Measurements from ENCODE around the gene OR10S1.
"Not testable (repeated sequence)": the region's sequence is repeated elsewhere in the genome, so short reads cannot be mapped to it uniquely, and the experiment has no call there.

OR10S1 gene, protein sequence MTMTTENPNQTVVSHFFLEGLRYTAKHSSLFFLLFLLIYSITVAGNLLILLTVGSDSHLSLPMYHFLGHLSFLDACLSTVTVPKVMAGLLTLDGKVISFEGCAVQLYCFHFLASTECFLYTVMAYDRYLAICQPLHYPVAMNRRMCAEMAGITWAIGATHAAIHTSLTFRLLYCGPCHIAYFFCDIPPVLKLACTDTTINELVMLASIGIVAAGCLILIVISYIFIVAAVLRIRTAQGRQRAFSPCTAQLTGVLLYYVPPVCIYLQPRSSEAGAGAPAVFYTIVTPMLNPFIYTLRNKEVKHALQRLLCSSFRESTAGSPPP

DNA sequence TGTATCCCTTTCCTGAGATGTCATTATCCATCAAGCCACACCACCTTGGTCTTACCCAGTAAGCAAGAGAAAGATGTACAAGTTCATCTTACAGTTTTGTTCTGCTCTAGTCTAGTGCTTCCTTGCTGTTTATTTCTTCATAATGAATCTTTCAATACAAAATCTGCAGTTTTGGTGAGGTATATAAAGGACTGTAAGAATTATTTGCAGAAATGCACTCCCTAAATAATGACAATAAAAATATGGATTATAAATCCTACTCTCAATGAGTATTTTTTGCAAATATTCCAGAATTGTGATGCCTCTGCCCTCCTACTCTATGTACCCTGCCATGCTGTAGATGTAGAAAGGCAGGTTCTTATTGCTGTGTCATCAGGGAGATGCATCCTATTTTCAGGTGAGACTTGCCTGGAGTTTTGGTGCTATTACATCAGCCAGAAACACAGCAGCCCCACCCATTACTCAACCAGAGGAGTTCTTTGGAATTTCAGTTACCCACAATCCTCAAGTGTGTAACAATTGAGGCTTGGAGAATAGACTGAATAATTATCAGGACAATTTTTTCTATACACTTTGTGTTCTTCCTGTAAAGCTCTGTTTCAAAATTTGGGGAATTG lies at the start of gene OR10S1:
TSS of gene OR10S1 (minus strand) at position 51 of the 617 bp plus-strand sequence. CDS start 117 bp downstream, outside the sequence.
- no peak within 1 kb of the TSS for H3K4me3 ChIP-seq
- H3K27ac ChIP-seq: no peak within 1 kb of the TSS

DNA sequence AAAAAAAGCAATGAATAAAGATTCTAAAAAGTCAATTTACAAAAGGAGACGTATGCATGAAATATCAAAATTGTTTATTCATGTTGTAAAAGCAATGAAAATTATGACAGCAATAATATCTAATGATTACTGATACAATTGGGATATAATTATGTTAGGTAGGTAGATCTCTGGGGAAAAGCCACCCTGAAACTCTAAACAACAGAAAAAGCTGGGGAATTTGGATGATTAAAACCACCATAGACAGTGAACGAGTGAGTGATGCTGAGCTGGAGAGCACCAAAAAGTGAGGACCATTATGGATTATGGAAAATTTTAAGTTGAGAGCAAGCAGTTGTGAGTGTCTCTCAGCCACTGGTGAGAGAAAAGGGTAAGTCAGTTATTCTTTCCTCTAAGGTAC lies 48.9 kb upstream of the OR10S1 start, which contains the start of gene OR10G8:
TSS of gene OR10G8 (plus strand) at position 301 of the 400 bp plus-strand sequence. CDS start 2,825 bp downstream, outside the sequence.
- Histone ChIP-seq H3K4me3 (no peak within 1 kb of the TSS), H3K27ac (no peak within 1 kb of the TSS)

DNA sequence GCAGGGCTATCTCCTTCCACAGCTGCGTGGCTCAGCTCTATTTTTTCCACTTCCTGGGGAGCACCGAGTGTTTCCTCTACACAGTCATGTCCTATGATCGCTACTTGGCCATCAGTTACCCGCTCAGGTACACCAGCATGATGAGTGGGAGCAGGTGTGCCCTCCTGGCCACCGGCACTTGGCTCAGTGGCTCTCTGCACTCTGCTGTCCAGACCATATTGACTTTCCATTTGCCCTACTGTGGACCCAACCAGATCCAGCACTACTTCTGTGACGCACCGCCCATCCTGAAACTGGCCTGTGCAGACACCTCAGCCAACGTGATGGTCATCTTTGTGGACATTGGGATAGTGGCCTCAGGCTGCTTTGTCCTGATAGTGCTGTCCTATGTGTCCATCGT lies 38.3 kb upstream of the OR10S1 start:
- not testable (repeated sequence) for H3K4me3 ChIP-seq, H3K27ac ChIP-seq

DNA sequence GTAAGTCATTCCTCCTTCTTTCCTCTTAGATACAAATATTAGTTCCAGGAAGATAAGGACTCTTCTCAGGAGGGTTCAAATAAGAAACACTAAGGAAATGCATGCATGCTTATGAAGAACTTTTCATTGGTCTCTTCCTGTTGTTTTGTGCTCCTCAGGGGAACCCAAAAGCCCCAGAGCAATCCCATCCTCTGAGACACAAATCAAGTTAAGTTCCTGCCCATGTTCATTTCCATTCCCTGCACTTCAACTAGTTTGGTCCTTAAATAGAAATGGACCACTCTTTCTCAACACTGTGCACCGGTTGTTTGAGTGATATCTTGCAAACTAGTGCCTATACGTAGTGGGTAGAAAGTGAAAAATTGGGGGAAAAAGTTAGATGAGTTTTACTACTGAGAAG lies 35.1 kb upstream of the OR10S1 start, which contains the start of gene OR10G4:
TSS of gene OR10G4 (plus strand) at position 301 of the 400 bp plus-strand sequence. CDS start 2,578 bp downstream, outside the sequence.
- Histone ChIP-seq H3K27ac (no peak within 1 kb of the TSS), H3K4me3 (no peak within 1 kb of the TSS)

DNA sequence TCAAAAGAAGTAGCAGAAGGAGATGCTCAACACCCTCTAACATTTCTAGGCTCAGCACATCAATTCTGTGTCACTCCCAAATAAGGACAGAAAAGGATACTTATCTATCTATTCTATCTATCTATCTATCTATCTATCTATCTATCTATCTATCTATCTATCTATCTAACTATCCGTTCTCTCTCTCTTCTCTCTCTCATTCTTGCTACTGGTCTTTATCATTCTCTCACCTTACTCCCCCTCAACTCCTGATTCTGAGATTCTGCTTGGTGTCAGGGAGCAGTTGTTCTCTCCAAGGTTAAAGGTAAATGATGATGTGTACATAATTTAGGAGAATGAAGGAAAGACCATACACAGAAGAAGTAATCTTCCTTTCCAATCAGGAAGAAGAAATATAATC lies 17.5 kb upstream of the OR10S1 start, which contains the start of gene OR10G6:
TSS of gene OR10G6 (minus strand) at position 43 of the 400 bp plus-strand sequence. CDS start at position 43, 0 bp downstream.
- no peak within 1 kb of the TSS for H3K4me3 ChIP-seq
- no peak within 1 kb of the TSS for H3K27ac ChIP-seq

DNA sequence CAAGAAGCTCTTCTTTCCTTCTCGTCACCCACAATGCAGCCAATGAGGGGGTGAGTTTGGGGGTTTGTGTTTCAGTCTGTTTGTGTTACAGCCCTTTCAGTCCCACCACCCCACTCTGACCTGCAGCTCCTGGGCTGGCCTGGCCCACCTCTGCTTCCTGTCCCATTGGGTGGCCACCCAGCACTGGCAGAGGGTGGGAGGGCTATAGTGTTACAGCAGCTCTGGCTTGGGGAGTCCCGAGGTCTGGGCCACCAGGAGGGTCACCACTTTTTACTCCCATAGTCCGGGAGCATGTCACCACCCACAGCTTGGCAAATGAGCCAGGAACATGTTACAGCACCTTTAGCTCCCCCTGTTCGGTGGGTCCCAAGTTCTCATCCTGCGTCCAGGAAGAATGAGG lies 1.7 kb upstream of the OR10S1 start:
- no peak overlapping the region for H3K27ac ChIP-seq
- no peak overlapping the region for H3K4me3 ChIP-seq

DNA sequence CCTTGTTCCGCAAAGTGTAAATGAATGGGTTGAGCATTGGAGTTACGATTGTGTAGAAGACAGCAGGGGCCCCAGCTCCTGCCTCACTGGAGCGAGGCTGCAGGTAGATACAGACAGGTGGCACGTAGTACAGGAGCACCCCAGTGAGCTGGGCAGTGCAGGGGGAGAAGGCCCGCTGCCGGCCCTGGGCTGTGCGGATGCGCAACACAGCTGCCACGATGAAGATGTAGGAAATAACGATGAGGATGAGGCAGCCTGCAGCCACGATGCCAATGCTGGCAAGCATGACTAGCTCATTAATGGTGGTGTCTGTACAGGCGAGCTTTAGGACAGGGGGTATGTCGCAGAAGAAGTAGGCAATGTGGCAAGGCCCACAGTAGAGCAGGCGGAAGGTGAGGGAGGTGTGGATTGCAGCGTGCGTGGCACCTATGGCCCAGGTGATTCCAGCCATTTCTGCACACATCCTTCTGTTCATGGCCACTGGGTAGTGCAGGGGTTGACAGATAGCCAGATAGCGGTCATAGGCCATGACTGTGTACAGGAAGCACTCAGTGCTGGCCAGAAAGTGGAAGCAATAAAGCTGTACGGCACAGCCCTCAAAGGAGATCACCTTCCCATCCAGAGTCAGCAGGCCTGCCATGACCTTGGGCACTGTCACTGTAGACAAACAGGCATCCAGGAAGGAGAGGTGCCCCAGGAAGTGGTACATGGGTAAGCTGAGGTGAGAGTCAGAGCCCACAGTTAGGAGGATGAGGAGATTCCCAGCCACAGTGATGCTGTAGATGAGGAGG lies 616 bp downstream of the OR10S1 start:
- no peak overlapping the region for H3K27ac ChIP-seq
- H3K4me3 ChIP-seq: no peak overlapping the region

DNA sequence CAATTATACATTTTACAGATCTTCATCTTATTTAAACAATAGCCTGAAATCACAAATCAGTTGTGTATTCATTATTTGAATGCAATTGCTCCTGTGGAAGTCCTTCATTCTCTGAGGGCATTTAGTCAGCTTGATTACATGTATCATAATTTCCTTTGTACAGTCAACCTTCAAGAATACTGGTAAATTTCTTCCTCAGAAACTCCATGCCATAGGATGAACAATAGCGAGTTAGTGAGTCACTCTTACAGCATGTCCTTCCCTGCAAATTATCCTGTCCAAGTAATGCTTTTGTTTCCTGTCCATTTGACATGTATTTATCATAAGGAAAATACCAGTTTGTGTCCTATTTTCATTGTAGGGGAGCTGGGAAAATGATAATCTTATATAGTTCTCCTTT lies 3.8 kb downstream of the OR10S1 start:
- no peak overlapping the region for H3K4me3 ChIP-seq

DNA sequence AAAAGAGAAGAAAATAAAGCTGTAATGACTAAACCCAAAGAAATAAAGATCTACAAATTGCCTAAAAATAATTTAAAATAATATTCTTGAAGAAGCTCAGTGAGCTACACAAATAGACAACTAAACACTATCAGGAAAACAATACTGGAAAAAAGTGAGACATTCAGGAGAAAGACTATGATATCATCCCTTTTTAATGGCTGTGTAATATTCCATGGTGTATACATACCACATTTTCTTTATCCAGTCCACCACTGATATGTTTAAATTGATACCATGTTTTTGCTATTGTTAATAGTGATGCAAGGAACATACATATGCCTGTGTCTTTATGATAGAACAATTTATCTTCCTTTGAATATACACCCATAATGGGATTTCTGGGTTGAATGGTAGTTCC lies 20.8 kb downstream of the OR10S1 start:
- H3K4me3 ChIP-seq: no peak overlapping the region
- H3K27ac ChIP-seq: no peak overlapping the region

More for the DNA sequence above, 3.8 kb downstream of the OR10S1 start:
- no peak overlapping the region for H3K27ac ChIP-seq

DNA sequence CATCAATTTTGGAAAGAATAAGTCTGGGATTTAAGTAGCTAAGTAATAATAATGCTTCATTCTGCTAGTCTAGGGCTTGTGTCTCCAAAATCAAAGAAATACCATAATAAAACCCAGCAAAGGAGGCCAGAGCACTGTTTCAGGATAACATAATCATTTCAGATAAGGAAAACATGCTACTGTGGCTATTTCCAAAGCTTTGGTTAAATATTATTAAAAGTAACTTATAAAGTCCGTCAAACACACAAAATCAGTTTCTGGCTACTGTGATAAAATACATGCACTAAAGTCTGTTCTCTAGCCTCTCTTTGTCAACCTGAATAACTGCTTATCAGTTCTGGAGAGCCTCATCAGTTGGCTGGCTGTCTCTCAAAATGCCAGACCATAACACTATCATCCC lies 32.4 kb downstream of the OR10S1 start:
- H3K4me3 ChIP-seq: no peak overlapping the region

DNA sequence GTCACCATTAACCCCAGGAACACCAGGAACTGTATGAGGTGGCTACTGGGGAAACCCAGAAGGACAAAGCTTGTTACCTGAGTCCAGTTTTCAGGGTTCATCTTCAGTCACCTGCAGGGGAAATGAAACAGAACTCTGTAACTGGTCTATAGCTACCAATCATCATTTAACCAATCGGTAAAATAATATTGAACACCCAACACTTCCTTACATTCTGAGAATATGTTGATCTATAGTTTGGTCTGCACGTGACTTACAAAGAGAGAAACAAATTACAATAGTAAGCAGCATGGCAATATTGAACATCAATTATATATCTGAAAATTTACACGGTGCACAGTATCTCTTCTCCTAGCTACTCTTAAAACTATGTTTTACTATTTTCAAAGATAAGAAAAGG lies 33.8 kb downstream of the OR10S1 start, which contains the start of gene OR6T1:
TSS of gene OR6T1 (minus strand) at position 101 of the 400 bp plus-strand sequence. CDS start at position 101, 0 bp downstream.
- Histone ChIP-seq H3K4me3 (no peak within 1 kb of the TSS), H3K27ac (no peak within 1 kb of the TSS)

More for the DNA sequence above, 32.4 kb downstream of the OR10S1 start:
- H3K27ac ChIP-seq: no peak overlapping the region

DNA sequence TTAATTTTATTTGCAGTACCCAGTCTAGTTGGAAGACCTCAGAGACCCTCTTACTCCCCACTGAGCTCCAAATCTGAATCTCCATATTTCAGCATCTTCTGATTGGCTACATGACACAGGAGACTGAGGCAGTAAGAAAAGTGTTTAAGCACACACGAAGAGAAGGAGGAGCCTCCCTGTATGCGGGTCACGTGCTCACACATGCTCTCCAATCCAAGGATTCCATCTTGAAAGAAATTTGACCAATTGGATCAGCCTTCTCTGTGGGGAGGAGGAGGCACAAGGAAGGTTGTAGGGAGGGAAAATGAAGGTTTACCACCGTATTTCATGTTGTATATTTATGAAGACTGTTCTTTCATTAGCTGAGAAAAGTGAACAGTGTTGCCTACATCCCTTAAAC lies 35.2 kb downstream of the OR10S1 start:
- Histone ChIP-seq H3K4me3 (no peak overlapping the region), H3K27ac (no peak overlapping the region)

DNA sequence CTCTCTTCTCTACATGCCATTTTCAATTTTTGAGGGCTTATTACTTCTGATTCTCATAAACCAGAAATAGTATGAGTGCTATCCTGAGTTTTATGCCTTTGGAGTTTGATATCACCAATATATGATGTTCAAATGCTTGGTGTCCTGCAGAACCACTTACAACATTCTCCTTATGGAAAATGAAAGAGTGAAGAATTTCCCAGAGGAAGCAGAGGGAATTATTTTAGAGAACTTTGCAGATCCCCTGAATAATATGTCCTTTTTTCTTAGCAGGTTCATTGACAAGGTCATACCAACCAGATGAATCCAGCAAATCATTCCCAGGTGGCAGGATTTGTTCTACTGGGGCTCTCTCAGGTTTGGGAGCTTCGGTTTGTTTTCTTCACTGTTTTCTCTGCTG lies 38.3 kb downstream of the OR10S1 start, which contains the start of gene OR4D5:
TSS of gene OR4D5 (plus strand) at position 301 of the 400 bp plus-strand sequence. CDS start at position 301, 0 bp downstream.
- H3K4me3 ChIP-seq: no peak within 1 kb of the TSS
- no peak within 1 kb of the TSS for H3K27ac ChIP-seq

Data from skin epidermis (tissue), 12 donors.